Midbrain (tissue), 1 donor: ENCODE results near the gene MET.
"Not testable (repeated sequence)": the region's sequence is repeated elsewhere in the genome, so short reads cannot be mapped to it uniquely, and the experiment has no call there.

Experiments used
- DNase-seq: peaks from one replicate; lab custom pipeline; 2025; lab: John Stamatoyannopoulos, UW

Gene MET

DNA sequence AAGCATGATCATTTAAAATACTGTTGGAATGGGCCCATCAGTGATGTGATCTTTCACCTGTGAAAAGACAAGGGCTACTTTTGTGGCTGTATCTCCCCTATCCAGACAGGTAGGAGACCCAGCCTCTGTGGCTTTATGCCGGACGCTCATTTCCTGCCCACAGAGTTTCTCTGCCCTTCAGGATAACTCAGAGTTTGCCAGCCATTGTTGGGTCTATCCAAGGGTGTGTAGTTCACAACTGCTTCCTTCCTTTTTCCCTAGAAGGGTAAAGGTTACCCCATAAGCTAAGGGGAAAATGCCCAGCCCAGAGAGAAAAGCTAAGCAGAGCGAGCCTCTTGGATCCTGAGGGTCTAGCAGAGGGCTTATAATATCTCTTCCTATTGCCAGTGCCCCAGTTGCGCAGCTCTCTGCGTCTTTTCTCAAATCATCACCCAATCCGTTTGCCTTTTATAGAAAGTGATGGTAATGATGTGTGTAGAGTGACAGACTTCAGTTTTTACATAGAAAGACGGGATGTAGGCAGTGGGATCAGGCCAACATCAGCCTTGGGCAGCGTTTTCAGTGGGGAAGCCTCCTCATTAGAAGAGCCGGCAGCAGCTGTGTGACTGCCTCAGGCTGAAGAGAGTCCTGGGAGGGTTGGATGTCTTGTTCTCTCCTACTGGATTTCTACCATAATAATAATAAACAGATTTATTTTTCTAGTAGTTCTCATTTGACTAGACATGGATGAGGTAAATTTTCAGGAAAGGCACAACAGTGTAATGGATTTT lies 80.5 kb downstream of the MET start:
- DNase-seq, result no peak

DNA sequence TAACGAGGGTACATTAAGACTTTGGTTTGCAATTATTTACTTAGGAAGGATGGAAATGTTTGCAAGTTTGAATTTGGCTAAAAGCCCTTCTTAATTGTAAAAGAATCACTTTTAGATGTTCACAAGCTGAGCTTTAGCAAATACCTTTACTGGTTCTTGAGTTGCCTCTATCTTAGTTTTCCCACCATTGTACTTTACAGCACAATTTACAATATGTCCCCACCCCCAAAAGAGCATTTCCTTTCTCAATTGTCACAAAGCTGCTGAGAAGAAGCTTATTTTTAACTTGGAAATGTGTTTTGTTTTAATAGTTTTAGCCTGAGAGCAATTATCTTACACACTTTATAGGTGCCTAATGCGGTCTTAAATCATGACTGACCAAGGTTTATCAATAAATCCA lies 81.1 kb downstream of the MET start:
- no peak for DNase-seq

DNA sequence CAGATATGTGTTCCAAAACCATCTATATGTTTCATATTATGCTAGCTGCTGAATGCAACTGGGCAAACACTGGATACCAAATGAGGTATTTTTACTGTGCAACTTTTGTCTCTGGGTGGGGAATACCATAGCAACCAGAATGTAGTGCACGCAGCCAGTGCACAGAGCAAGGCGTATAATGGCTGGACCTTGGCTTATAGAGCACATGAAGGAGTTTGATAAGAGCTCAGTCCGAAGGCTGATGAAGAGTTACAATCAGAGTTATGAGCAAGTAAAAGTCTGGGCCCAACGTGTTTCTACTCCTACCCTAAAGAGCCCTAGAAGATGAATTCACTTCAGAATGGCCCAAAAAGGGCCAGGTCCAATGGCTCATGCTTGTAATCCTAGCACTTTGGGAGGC lies 82.2 kb downstream of the MET start:
- DNase-seq, result no peak

DNA sequence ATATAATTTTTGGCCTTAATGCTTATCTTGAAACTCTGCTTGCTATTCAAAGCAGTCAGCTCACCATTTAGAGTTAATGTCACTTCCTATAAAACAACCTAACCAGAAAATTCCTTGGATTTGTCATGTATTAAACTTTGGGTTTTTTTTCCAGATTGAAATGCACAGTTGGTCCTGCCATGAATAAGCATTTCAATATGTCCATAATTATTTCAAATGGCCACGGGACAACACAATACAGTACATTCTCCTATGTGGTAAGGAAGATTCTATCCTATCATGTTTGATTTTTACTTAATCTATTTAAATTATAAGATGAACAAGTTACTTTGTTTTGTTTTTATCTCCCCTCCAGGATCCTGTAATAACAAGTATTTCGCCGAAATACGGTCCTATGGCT lies 85.3 kb downstream of the MET start:
- DNase-seq, result no peak

DNA sequence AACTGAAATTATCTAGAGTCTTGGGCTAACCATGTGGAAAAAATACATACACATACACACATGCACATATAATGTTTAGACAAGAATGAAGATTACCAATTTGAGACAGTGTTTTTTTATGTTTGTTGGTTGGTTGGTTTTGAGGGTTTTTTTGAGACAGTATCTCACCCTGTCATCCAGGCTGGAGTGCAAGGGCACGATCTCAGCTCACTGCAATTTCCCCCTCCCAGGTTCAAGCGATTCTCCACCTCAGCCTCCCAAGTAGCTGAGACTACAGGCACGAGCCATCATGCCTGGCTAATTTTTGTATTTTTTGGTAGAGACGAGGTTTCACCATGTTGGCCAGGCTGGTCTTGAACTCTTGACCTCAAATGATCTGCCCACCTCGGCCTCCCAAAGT lies 87.6 kb downstream of the MET start:
- DNase-seq, result not testable (repeated sequence)

DNA sequence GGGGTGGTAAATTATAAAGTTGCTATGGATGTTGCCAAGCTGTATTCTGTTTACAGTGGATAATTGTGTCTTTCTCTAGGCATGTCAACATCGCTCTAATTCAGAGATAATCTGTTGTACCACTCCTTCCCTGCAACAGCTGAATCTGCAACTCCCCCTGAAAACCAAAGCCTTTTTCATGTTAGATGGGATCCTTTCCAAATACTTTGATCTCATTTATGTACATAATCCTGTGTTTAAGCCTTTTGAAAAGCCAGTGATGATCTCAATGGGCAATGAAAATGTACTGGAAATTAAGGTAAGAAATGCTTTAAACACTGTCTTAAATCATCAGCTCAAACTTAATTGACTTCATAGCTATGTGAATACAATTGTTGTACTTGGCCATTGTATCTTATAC lies 91.0 kb downstream of the MET start:
- DNase-seq, result no peak

DNA sequence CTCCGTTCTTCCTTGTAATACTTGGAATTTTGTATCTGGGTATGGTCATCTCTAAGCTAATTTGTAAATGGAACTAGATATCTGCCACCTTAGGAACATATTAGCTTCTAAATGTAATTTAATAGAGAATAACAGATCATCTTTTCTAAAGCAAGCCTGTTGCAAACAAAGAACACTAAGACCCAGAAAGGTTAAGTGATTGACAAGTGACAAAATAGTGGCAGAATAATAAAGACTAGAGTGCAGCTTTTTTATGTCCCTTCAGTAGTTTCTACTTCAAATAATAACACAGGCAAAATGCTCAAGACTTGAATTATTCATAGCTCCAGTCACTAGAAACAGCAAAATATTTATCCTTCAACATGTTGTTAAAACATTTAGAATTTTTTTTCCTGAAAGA lies 91.7 kb downstream of the MET start:
- DNase-seq, result no peak

DNA sequence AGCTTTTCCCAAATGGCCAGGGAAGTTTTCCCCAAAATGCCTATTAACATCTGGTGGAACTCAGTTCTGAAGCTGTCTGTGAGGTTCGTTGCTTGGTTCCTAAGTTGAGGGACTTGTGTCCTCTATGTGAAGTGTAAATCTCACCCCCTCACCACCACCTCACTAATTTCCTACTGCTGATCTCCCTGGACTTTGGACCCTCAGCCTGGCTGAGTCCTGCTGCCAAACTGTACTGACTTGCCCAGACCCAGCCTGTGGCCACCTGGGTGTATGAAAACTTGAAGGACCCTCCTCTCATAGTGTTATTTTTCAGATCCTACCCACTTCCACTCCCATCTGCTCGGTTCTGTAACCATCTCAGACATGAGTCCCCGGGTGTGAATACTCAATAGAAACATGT lies 94.9 kb downstream of the MET start:
- no peak for DNase-seq

DNA sequence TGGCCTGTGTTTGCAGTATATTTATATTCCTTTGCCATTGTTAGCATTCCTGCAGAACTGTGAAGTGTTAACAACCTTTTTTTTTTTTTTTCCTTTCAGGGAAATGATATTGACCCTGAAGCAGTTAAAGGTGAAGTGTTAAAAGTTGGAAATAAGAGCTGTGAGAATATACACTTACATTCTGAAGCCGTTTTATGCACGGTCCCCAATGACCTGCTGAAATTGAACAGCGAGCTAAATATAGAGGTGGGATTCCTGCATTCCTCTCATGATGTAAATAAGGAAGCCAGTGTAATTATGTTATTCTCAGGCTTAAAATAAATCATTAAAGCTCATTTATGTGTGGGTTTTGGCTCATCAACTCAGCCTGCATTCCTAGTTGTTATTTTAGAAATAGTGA lies 97.5 kb downstream of the MET start:
- no peak for DNase-seq

DNA sequence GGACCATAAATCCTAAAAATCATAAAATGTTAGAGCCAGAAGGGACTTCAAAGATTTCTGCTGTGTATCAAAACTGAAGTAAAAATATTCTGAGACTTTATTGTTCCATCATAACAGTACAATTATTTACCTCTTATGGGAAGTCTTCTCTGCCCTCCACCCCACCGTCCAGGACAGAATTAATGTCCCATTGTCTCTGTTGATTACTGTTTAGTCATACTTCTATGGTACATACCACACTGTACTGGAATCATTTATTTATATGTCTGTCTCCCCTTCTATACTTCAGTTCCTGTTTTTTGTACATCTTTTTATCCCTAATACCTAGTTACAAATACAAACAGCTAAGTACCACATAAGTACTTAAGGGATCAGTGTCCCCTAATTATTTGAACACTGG lies 98.9 kb downstream of the MET start:
- DNase-seq, result no peak

DNA sequence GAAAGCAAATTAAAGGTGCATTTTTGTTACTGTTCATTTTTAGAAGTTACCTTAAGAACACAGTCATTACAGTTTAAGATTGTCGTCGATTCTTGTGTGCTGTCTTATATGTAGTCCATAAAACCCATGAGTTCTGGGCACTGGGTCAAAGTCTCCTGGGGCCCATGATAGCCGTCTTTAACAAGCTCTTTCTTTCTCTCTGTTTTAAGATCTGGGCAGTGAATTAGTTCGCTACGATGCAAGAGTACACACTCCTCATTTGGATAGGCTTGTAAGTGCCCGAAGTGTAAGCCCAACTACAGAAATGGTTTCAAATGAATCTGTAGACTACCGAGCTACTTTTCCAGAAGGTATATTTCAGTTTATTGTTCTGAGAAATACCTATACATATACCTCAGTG lies 99.6 kb downstream of the MET start:
- no peak for DNase-seq

DNA sequence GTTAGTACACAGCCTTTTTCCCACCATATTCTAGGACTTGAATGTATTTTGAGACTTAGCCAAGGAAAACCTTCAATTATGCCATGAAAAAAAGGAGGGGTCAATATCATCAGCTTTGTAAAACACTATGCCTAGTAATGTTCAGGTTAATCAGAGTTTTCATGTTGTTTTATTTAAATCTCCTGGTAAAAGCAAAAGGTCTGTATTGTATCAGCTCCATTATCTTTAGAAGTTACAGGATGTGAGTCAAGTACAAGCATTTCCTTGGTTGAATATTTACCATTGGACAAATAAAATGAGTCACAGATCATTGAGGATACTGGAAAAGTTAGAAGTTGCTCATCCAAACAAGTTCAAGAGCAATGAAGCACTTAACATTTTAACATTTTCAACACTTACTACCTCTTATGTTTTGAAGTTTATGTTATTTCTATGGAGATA lies 100.4 kb downstream of the MET start:
- no peak for DNase-seq

DNA sequence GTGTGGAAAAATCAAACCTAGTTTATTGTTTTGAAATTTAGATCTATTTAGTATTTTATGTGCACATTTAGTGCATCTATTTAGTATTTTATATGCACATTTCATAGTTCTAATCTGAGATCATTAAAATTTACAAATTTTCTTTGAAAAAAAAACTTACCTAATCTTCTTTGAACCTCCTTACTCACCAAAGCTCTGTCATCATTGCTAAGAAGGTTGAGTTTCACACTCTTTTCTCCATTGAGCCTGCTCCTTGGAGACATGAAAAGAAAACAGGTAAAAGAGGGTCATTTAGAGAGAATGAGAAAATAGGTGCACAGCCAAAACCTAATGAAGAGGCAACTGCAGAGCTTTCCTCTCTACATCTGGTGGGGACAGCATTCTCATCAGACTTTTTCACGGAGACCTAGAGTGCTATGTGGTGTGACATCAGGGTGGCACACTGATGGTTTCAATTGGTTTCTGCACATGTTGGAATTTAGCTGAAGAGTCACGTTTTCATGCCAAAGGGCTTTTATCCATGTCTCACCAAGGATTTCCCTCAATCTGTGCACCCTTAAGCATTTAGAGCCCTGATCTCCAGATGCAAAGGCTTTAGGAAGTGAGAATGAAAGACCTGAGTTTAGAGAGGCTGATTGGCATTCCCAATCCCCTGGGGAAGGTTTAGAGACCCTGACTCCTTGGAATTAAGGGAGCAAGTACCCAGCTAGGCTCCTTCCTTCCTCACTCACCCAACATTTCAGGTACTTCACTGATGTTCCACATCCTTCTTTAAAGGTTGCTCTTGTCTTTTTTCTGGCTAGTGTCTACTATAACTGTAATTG lies 101.1 kb downstream of the MET start:
- no peak for DNase-seq

DNA sequence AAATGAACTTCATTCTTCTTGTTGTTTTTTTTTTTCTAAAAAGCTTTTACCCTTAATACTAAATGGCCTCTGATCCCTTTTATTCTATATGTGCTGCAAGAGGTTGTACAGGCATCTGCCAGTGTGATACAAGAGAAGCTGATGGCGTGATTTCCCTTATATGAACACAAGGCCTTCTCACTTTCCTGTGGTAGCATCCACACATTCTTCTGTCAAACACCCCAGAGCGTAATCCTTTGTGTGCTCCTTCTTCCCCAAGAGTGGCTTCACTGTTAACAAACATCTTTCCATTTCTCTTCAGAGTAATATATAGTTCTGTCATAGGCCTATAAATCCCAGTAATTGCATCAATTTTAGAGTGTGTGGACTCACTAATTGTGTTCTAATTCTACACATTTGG lies 104.0 kb downstream of the MET start:
- no peak for DNase-seq

DNA sequence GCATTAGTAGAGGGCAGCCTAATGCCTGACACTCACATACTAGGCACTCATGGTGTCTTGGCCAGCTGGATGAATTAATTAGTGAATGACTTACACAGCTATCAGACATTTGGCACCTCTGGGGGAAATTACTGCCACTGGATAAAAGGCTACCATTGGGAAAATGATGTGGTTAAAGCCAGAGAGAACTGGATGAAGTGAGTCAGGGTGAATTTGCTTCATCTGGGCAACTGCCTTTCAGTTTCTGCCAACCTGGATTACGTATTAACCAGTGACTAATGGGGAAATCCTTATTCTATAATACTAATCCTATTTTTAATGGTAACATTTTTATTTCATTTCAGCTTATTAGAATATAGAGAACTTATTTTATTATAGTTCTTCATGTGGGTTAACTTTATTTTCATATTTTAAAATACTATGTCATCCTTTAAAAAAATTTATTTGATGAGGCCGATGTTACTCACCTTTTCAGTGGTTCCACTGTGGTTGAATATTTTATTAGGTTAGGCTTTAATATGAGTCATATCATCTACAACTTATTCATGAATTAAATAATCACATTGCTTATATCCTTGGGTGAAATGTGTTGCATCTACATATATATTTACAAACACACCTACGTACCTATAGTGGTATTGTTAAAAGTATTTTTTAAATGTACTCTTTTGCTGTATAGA lies 104.8 kb downstream of the MET start:
- no peak for DNase-seq

DNA sequence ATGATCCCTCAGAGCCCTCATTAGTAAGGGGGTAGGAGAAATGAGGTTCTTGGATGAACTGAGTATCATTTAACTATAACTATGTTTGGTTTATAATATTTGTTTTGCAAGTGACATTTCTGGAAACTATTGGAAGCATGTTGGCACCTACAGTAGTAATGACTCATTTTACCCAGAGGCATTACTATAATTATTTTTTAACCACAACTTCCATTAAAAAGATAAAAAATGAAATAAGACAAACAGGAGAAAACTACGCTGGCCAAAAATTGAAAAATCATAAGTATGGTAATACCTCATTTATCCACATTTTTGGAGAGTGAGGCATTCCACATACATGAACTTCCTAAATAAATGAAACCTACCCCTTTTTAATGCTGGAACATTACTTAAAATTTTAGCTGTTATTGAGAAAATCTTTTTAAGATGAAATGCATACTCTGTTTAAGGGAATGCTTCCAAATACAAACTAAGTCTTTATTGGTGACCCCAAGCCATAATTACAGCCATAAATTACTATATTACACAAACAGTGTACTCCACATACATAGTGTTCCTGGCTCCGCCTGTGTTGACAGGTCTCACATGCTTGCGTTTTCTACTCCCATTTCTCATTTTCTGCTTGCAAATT lies 105.8 kb downstream of the MET start:
- no peak for DNase-seq

DNA sequence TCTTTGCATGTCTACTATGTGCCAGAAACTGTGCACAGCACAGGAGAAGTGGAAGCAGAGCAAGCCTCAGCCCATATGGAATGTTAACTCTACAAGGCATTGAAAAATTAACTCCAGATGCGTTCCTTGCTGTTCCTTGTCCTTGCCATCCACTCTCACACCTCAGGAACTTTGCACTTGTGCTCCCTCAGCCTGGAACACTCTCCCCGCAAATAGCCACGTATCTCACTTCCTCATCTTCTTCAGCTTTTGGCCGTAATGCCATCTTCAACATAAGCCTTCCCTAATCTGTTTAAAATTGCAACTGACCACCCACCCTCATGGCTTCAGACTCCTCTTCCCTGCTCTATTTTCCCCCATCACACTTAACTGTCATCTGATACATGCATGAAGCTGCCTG lies 107.2 kb downstream of the MET start:
- no peak for DNase-seq

DNA sequence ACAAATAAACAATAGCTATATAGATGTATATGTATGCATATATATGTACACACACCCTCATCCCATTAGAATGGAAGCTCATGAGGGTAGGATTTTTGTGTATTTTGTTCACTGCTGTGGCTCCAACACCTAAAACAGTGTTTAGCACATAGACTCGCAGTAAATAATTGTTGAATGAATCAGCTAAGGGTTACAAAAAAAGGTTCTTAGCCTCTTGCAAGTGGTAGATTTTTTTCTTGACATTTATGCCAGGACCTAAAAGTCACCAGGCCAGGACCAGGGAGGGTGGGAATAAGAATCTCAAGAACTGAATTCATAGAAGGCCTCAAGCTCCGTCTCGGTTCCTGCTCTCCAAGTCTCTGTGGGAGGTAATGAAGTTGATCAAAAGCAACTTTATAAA lies 107.9 kb downstream of the MET start:
- no peak for DNase-seq

DNA sequence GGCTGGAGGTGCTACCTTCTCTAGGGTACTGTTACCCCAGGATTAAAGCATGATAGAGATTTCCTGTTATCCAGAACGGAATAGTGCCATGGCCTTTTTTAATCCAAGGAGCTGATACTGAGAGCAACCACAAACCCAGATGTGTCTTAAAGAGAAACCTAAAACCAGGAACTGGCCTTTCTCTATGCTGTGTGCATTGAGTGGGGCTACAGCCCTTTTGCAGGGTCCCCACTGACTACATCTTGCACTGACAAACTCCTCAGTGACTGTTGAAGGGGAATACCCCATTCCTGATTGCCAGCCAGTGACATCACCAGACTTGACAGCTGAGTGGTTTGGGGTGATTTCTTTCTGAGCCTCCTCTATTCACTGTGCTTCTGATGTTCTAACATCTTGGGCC lies 108.5 kb downstream of the MET start:
- no peak for DNase-seq

DNA sequence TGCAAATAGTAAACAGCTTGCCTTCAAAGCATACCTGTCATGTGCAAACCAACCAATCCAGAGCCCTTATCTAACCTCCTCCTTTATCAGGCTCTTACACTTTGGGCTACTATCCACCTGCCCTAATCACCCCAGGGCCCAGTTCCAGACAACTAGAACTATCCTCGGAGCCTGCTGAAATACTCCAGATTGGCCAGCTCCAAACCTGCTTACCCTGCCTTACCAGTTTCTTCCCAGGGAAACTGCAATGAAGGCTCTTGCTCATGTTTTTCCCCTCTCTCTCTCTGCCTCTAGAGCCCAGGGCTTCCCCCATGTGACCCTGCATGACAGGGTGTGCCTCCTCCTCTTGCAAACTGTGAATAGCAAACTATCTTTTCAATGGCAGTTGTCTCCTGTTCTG lies 109.0 kb downstream of the MET start:
- DNase-seq, result no peak

DNA sequence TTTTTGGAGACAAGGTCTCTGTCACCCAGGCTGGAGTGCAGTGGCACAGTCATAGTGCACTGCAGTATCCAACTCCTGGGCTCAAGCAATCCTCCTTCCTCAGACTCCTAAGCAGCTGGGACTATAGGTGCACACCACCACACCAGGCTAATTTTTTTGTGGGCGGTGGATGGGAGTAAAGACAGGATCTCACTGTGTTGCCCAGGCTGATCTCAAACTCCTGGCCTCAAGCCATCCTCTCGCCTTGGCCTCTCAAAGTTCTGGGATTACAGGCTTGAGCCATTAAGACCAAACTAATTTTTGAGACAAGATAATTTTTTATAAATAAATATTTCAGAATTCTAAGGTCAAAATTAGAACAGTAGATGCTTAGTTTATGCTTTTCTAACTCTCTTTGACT lies 109.6 kb downstream of the MET start:
- no peak for DNase-seq

DNA sequence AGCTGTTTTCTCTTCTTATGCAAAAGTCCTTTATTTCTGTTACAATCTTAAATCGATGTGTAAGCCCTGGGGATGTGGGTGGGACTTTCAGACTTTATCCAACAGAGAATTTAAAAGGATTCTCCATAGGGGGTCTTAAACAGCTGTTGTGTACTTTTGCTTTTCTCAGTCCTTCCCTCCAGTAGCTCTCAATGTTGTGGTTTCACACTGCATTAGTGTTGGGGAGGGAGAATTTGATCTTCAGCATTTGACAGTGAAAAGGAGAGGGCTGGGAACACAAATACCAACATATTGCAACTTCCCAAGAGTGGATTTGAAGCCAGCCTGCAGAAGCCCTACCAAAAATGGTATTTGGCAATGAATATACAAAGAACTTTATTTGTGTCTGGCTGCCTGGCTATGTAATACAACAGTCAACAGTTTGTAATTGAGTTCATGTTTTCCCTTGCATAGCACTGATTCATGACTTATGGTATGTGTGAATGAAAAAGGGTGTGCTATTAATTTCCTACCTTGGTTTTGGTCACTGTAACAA lies 110.2 kb downstream of the MET start:
- no peak for DNase-seq
